ENCODE data around the gene TCERG1L.

Gene TCERG1L

GRCh38 chr10:131273476-131273875 lies 38.0 kb downstream of the TCERG1L start:
- TF ChIP-seq REST (IDR thresholded peaks at IDR 0.05; ENCODE audit: low read depth) (no peak), MAX (IDR thresholded peaks at IDR 0.05) (no peak), TEAD4 (IDR thresholded peaks at IDR 0.05) (no peak), EGR1 (IDR thresholded peaks at IDR 0.05) (no peak), FOXM1 (IDR thresholded peaks at IDR 0.05; ENCODE audit: borderline replicate concordance, low read depth) (no peak), TAF1 (IDR thresholded peaks at IDR 0.05; ENCODE audit: low read depth) (no peak), EP300 (IDR thresholded peaks at IDR 0.05; ENCODE audit: borderline replicate concordance) (no peak), ZBTB7A (IDR thresholded peaks at IDR 0.05; ENCODE audit: low read depth) (no peak), CREB1 (IDR thresholded peaks at IDR 0.05; ENCODE audit: low read depth) (no peak), RAD21 (IDR thresholded peaks at IDR 0.05; ENCODE audit: low read depth) (no peak), YY1 (IDR thresholded peaks at IDR 0.05; ENCODE audit: low read depth) (no peak), NFIC (IDR thresholded peaks at IDR 0.05) (no peak), CEBPB (IDR thresholded peaks at IDR 0.05) (no peak)

GRCh38 chr10:131272897-131273451 lies 38.5 kb downstream of the TCERG1L start:
- no peak for TF ChIP-seq NFIC (IDR thresholded peaks at IDR 0.05)
- no peak for TF ChIP-seq YY1 (IDR thresholded peaks at IDR 0.05; ENCODE audit: low read depth)
- TF ChIP-seq ZBTB7A (IDR thresholded peaks at IDR 0.05; ENCODE audit: low read depth): no peak
- TF ChIP-seq TAF1 (IDR thresholded peaks at IDR 0.05; ENCODE audit: low read depth): no peak
- TF ChIP-seq FOXM1 (IDR thresholded peaks at IDR 0.05; ENCODE audit: borderline replicate concordance, low read depth): no peak
- no peak for TF ChIP-seq CREB1 (IDR thresholded peaks at IDR 0.05; ENCODE audit: low read depth)
- TF ChIP-seq EP300 (IDR thresholded peaks at IDR 0.05; ENCODE audit: borderline replicate concordance): no peak
- TF ChIP-seq USF1 (IDR thresholded peaks at IDR 0.05): no peak
- no peak for TF ChIP-seq CEBPB (IDR thresholded peaks at IDR 0.05)
- no peak for TF ChIP-seq TCF12 (IDR thresholded peaks at IDR 0.05; ENCODE audit: low read depth)
- TF ChIP-seq EGR1 (IDR thresholded peaks at IDR 0.05): no peak
- TF ChIP-seq TEAD4 (IDR thresholded peaks at IDR 0.05): no peak
- TF ChIP-seq MAX (IDR thresholded peaks at IDR 0.05): no peak
- TF ChIP-seq REST (IDR thresholded peaks at IDR 0.05; ENCODE audit: low read depth): no peak
- no peak for TF ChIP-seq RAD21 (IDR thresholded peaks at IDR 0.05; ENCODE audit: low read depth)

- no peak for TF ChIP-seq RAD21 (IDR thresholded peaks at IDR 0.05; ENCODE audit: low read depth)
- TF ChIP-seq TEAD4 (IDR thresholded peaks at IDR 0.05): no peak
- no peak for TF ChIP-seq FOXM1 (IDR thresholded peaks at IDR 0.05; ENCODE audit: borderline replicate concordance, low read depth)
- TF ChIP-seq CREB1 (IDR thresholded peaks at IDR 0.05; ENCODE audit: low read depth): no peak
- no peak for TF ChIP-seq TAF1 (IDR thresholded peaks at IDR 0.05; ENCODE audit: low read depth)
- no peak for TF ChIP-seq ZBTB7A (IDR thresholded peaks at IDR 0.05; ENCODE audit: low read depth)
These were observed 39.6 kb downstream of the TCERG1L start for GRCh38 chr10:131271966-131272365.

- no peak for TF ChIP-seq TAF1 (IDR thresholded peaks at IDR 0.05; ENCODE audit: low read depth)
- no peak for TF ChIP-seq EGR1 (IDR thresholded peaks at IDR 0.05)
- TF ChIP-seq TEAD4 (IDR thresholded peaks at IDR 0.05): no peak
- no peak for TF ChIP-seq EP300 (IDR thresholded peaks at IDR 0.05; ENCODE audit: borderline replicate concordance)
- TF ChIP-seq CREB1 (IDR thresholded peaks at IDR 0.05; ENCODE audit: low read depth): no peak
- TF ChIP-seq NFIC (IDR thresholded peaks at IDR 0.05): no peak
- TF ChIP-seq ZBTB7A (IDR thresholded peaks at IDR 0.05; ENCODE audit: low read depth): no peak
- no peak for TF ChIP-seq REST (IDR thresholded peaks at IDR 0.05; ENCODE audit: low read depth)
- TF ChIP-seq RAD21 (IDR thresholded peaks at IDR 0.05; ENCODE audit: low read depth): no peak
- TF ChIP-seq FOXM1 (IDR thresholded peaks at IDR 0.05; ENCODE audit: borderline replicate concordance, low read depth): no peak
- no peak for TF ChIP-seq TCF12 (IDR thresholded peaks at IDR 0.05; ENCODE audit: low read depth)
- TF ChIP-seq CEBPB (IDR thresholded peaks at IDR 0.05): no peak
- TF ChIP-seq YY1 (IDR thresholded peaks at IDR 0.05; ENCODE audit: low read depth): no peak
- no peak for TF ChIP-seq MAX (IDR thresholded peaks at IDR 0.05)
- no peak for TF ChIP-seq USF1 (IDR thresholded peaks at IDR 0.05)
These were observed 40.2 kb downstream of the TCERG1L start for GRCh38 chr10:131271195-131271880.
